Measurements from ENCODE around the gene ABCC1.
"Not testable (repeated sequence)": the region's sequence is repeated elsewhere in the genome, so short reads cannot be mapped to it uniquely, and the experiment has no call there.

DNA sequence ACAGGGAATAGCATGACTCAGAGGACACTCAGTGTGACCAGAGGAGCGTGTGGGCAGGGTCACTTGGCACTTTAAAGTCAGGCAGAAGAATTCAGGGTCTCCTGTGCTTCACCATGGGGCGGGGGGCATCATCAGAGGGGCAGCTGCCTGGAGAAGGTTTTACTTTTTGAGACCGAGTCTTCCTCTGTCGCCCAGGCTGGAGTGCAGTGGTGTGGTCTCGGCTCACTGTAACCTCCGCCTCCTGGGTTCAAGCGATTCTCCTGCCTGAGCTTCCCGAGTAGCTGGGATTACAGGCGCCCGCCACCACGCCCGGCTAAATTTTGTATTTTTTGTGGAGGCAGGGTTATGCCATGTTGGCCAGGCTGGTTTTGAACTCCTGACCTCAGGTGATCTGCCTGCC, 241.6 kb downstream of the ABCC1 start:
- TF ChIP-seq, protein P1, sequence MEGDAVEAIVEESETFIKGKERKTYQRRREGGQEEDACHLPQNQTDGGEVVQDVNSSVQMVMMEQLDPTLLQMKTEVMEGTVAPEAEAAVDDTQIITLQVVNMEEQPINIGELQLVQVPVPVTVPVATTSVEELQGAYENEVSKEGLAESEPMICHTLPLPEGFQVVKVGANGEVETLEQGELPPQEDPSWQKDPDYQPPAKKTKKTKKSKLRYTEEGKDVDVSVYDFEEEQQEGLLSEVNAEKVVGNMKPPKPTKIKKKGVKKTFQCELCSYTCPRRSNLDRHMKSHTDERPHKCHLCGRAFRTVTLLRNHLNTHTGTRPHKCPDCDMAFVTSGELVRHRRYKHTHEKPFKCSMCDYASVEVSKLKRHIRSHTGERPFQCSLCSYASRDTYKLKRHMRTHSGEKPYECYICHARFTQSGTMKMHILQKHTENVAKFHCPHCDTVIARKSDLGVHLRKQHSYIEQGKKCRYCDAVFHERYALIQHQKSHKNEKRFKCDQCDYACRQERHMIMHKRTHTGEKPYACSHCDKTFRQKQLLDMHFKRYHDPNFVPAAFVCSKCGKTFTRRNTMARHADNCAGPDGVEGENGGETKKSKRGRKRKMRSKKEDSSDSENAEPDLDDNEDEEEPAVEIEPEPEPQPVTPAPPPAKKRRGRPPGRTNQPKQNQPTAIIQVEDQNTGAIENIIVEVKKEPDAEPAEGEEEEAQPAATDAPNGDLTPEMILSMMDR (IDR thresholded peaks at IDR 0.05; ENCODE audit: insufficient read depth, low read length, poor library complexity, severe bottlenecking): not testable (repeated sequence)
- TF ChIP-seq EZH2phosphoT487 (conservative IDR thresholded peaks at IDR 0.05; ENCODE audit: low read length): not testable (repeated sequence)

Measured in SU-DHL-6 (cell line).